Inflammatory macrophage (primary cell): ENCODE results near the gene MASP2.
"Not testable (repeated sequence)": the region's sequence is repeated elsewhere in the genome, so short reads cannot be mapped to it uniquely, and the experiment has no call there.

Experiments
- DNase-seq, 2 donors: peaks; one replicate each; pipeline ENCODE4 v3.0.0-alpha.2; 2020 to 2022

MASP2 gene

DNA sequence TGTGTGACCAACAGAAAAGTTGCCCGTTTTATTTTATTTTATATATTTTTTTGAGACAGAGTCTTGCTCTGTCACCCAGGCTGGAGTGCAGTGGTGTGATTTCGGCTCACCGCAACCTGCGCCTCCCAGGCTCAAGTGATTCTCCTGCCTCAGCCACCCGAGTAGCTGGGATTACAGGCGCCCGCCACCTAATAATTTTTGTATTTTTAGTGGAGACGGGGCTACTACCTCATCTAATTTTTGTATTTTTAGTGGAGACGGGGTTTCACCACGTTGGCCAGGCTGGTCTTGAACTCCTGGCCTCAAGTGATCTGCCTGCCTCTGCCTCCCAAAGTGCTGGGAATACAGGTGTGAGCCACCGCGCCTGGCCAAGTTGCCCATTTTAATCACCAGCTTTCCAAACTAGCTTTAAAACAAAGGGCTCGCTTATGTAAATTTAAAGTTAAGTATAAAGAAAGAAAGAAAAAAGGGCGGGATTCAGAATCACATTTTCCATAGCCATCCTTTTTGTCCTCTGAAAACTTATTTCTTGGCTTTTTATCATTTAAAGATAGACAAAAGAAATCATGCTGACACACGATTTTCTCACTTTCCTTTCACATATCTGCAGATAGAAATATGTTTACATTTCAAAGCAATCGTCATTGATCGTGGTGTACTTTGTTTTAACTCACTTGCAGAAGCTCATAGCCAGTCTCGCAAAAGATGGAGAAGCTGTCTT lies 9.9 kb downstream of the MASP2 start:
- DNase-seq: not testable (repeated sequence)

GRCh38 chr1:11031624-11032262 lies 15.3 kb downstream of the MASP2 start:
- DNase-seq: no peak

- DNase-seq: no peak
Observed at GRCh38 chr1:11030865-11031264, 16.2 kb downstream of the MASP2 start.

- DNase-seq: no peak
Observed at GRCh38 chr1:11028018-11028417, 19.0 kb downstream of the MASP2 start.

GRCh38 chr1:11027316-11027715 lies 19.7 kb downstream of the MASP2 start:
- DNase-seq: no peak

GRCh38 chr1:11026903-11027302 lies 20.1 kb downstream of the MASP2 start:
- DNase-seq: no peak

DNA sequence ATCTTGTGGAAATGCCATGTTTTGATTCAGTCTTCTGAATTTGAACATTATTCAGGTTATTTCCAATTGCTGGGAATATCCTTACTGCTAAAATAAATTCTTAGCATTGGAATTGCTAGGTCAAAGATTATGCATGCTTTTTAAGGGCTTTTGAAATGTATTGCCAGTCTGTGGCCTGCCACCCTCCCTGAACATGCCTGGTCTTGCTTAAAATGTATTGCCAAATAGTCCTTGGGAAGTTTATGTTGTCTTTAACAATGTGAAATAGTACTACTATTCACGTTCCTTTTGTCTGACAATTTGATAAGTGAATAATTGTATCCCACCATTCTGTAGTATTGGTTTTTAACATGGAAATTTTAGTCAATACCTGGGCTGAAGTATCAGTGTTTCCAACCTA lies 21.0 kb downstream of the MASP2 start:
- no peak for DNase-seq

- no peak for DNase-seq
Observed at GRCh38 chr1:11025618-11026017, 21.4 kb downstream of the MASP2 start.

DNA sequence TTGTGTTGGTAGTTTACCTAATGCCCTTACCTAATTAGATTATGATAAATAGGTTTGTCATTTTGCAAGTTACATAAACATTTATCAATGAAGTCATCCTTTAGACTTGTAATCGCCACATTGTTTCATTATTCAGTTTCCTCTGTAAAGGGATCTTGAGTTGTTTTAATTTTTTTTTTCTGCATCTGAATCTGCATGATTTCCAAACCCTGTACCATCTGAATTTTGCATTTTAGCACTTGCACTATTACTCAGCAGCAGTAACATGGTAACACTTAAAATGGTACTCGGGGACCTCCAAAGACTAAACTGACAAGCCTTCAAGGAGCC lies 22.2 kb downstream of the MASP2 start:
- DNase-seq: no peak

- DNase-seq: no peak
Observed at GRCh38 chr1:11024154-11024873, 22.7 kb downstream of the MASP2 start.

DNA sequence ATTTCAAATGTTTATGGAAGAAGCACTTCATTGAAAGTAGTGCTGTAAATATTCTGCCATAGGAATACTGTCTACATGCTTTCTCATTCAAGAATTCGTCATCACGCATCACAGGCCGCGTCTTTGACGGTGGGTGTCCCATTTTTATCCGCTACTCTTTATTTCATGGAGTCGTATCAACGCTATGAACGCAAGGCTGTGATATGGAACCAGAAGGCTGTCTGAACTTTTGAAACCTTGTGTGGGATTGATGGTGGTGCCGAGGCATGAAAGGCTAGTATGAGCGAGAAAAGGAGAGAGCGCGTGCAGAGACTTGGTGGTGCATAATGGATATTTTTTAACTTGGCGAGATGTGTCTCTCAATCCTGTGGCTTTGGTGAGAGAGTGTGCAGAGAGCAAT lies 23.8 kb downstream of the MASP2 start:
- DNase-seq: no peak

DNA sequence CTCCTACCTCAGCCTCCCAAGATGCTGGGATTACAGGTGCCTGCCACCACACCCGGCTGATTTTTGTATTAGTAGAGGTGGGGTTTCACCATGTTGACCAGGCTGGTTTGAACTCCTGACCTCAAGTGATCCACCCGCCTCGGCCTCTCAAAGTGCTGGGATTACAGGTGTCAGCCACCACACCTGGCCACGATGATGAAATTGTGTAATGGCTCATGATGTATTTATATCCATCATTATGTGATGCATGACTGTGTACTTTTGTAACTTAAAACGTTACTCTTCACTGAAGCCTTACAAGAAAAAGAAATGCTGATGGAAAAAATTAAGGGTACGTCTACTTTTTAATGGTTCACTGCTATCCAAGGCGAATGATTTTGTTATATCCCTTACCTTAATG lies 27.1 kb downstream of the MASP2 start:
- DNase-seq: no peak

GRCh38 chr1:11019358-11019757 lies 27.7 kb downstream of the MASP2 start:
- not testable (repeated sequence) for DNase-seq

GRCh38 chr1:11013160-11013531 lies 33.9 kb downstream of the MASP2 start:
- no peak for DNase-seq

GRCh38 chr1:11012260-11013159 lies 34.5 kb downstream of the MASP2 start, which contains the start of gene TARDBP:
TARDBP (plus strand) TSS chr1:11012654; CDS start chr1:11013728, 1,074 bp downstream.
- peak; percentile 84 to 90 for DNase-seq

- DNase-seq: no peak
Observed at GRCh38 chr1:11000526-11000925, 46.5 kb downstream of the MASP2 start.

DNA sequence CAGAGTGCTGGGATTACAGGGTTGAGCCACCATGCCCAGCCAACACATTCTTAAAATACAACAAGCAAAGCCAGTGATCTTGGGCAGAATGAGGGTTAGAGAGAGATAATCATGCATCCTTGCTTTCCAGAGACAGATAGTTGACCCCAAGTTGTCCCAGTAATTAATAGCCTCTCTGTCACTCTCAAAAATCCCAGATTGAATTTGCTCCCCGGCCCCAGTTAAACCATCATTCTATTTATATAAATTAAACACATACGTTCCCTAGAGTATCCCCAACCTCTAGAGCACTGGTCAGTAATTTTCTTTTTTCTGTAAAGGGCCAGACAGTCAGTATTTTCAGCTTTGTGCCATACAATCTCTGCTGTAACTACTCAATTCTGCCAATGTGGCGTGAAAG lies 50.9 kb downstream of the MASP2 start:
- DNase-seq: no peak

GRCh38 chr1:10992864-10993263 lies 54.2 kb downstream of the MASP2 start:
- no peak for DNase-seq

GRCh38 chr1:10992004-10992403 lies 55.0 kb downstream of the MASP2 start:
- DNase-seq: not testable (repeated sequence)

DNA sequence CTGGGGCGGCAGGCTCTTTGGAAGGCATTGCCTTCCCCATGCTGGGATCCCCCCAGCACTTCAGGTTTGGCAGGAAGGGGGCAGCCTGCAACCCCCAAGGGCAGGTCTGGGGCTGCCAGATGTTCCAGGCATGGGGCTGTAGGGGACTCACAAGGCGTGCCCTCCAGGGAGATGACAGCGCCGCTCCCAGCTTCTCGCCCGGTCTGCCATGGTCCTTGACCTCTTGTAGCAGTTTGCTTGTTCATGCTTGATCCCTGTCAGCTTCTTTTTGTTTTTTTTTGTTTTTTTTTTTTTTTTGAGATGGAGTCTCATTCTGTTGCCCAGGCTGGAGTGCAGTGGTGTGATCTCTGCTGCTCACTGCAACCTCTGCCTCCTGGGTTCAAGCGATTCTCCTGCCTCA lies 56.2 kb downstream of the MASP2 start:
- DNase-seq: no peak

GRCh38 chr1:10989920-10990516 lies 57.0 kb downstream of the MASP2 start:
- DNase-seq: not testable (repeated sequence)

GRCh38 chr1:10989095-10989494 lies 57.9 kb downstream of the MASP2 start:
- no peak for DNase-seq
